GM23248 (cell line): Measurements from ENCODE around the gene ARHGAP23. TPM values are rescaled to one million over a fixed set of nuclear protein-coding genes. Genes with fewer than 3 reads are reported as not detected.

ENCODE experiments used
- DNase-seq: peaks from one replicate; pipeline ENCODE4 v3.0.0-alpha.2; 2015
- H2AFZ ChIP-seq: fragments of 200-600 bp; sonication (generic); 2 replicates; pipeline ENCODE4 v1.6.1; 2016; ENCODE audit warnings: antibody characterized with exemption
- H3F3A ChIP-seq: fragments of 200-600 bp; sonication (generic); 2 replicates; pipeline ENCODE4 v1.6.1; 2016; ENCODE audit warnings: mild to moderate bottlenecking, antibody characterized with exemption, mixed run types; ENCODE audit not compliant: insufficient read depth
- H3K27ac ChIP-seq: fragments of 200-600 bp; sonication (generic); 2 replicates; pipeline ENCODE4 v1.5.1; 2016; ENCODE audit warnings: mild to moderate bottlenecking
- H3K27me3 ChIP-seq: fragments of 200-600 bp; sonication (generic); replicated peaks from 2 replicates; pipeline ENCODE4 v1.6.1; 2016; ENCODE audit warnings: mild to moderate bottlenecking; ENCODE audit not compliant: insufficient read depth
- H3K36me3 ChIP-seq: fragments of 200-600 bp; sonication (generic); 2 replicates; pipeline ENCODE4 v1.6.1; 2016; ENCODE audit warnings: low read depth, mild to moderate bottlenecking
- H3K4me1 ChIP-seq: fragments of 200-600 bp; sonication (generic); 2 replicates; pipeline ENCODE4 v1.6.1; 2016; ENCODE audit warnings: mild to moderate bottlenecking; ENCODE audit not compliant: insufficient read depth
- H3K4me2 ChIP-seq: fragments of 200-600 bp; sonication (generic); one replicate; pipeline ENCODE4 v1.6.1; 2016; ENCODE audit warnings: mild to moderate bottlenecking; ENCODE audit not compliant: unreplicated experiment
- H3K4me3 ChIP-seq: fragments of 200-600 bp; sonication (generic); 2 replicates; pipeline ENCODE4 v1.5.1; 2016; ENCODE audit warnings: mild to moderate bottlenecking
- H3K79me2 ChIP-seq: fragments of 200-600 bp; sonication (generic); 2 replicates; pipeline ENCODE4 v1.6.1; 2016; ENCODE audit warnings: mild to moderate bottlenecking; ENCODE audit not compliant: insufficient read depth
- H3K9ac ChIP-seq: fragments of 200-600 bp; sonication (generic); 2 replicates; pipeline ENCODE4 v1.6.1; 2016; ENCODE audit warnings: mild to moderate bottlenecking
- H3K9me2 ChIP-seq: fragments of 200-600 bp; sonication (generic); 2 replicates; pipeline ENCODE4 v1.6.1; 2016; ENCODE audit warnings: mixed run types, mild to moderate bottlenecking, moderate library complexity; ENCODE audit not compliant: insufficient read depth
- H3K9me3 ChIP-seq: fragments of 200-600 bp; sonication (generic); one replicate; pipeline ENCODE4 v1.6.1; 2017; ENCODE audit warnings: low read depth
- H4K20me1 ChIP-seq: fragments of 200-600 bp; sonication (generic); 2 replicates; pipeline ENCODE4 v1.6.0; 2016; ENCODE audit not compliant: insufficient read depth
- EZH2 ChIP-seq: fragments of 200-600 bp; sonication (generic); IDR thresholded peaks from 2 replicates; pipeline ENCODE4 v1.6.1; 2018; ENCODE audit warnings: antibody characterized with exemption, mild to moderate bottlenecking; ENCODE audit not compliant: insufficient read depth, poor library complexity, severe bottlenecking
- EZH2phosphoT487 ChIP-seq: fragments of 200-600 bp; sonication (generic); IDR thresholded peaks from 2 replicates; pipeline ENCODE4 v1.6.1; 2018; ENCODE audit warnings: antibody characterized with exemption, moderate library complexity, mild to moderate bottlenecking, low read depth; ENCODE audit not compliant: insufficient read depth
- WGBS, 2 experiments: methylation state at CpG; one replicate each; pipeline ENCODE4 v1.1.6; 2015 to 2017; ENCODE audit warnings: low lambda C conversion rate in 2 of 2, low coverage in 1 of 2; ENCODE audit errors: missing lambda C conversion rate in 2 of 2; 5-methylcytosine and 5-hydroxymethylcytosine counted together
- in situ Hi-C: fragments of 300-500 bp; cut with MboI; formaldehyde crosslinking; loops from 2 replicates; pipeline ENCODE4 v1.15.0; 2020
- polyA plus RNA-seq: library from polyadenylated mRNA; unstranded; fragments of >200 nt; fragmentation: Nextera tagmentation; extraction: Ambion mirVana; gene quantifications from 2 replicates; pipeline ENCODE4 v1.2.1, GENCODE V29; 2016
- total RNA-seq: library from RNA; depleted of rRNA; stranded (reverse); fragments of >200 nt; shearing (Covaris generic); gene quantifications from 2 replicates; pipeline ENCODE4 v1.2.3, GENCODE V29; 2014

The ARHGAP23 gene
- total and polyA plus RNA-seq, 2 experiments from 2014 or later: 6.6 to 69.4 TPM

- Histone ChIP-seq H3K4me2 (peak overlapping the region; percentile 74), H3F3A (peaks cover 29% of the 10 kb centered on the region; the same call in 1 of the 2 replicates), H3K79me2 (peaks cover 74% of the 10 kb centered on the region), H3K9me2 (no peaks in the 10 kb centered on the region), H3K27ac (peak overlapping the region; percentile 49), H3K27me3 (no peaks in the 10 kb centered on the region), H3K4me3 (peak overlapping the region; percentile 84; the same call in 1 of the 2 replicates), H3K9me3 (no peaks in the 10 kb centered on the region), H4K20me1 (0 out of 2 replicates have a peak, but pooled peaks cover 6% of the 10 kb centered on the region), H3K36me3 (no peaks in the 10 kb centered on the region), H3K4me1 (peaks cover 25% of the 10 kb centered on the region), H3K9ac (peak overlapping the region; percentile 76; the same call in 1 of the 2 replicates), H2AFZ (no peak overlapping the region)
- no peak for DNase-seq
- in situ Hi-C loops: loop anchor here (10.0 kb wide), 1 partner anchor 54 kb away; no protein-coding TSS in a partner anchor
- TF ChIP-seq EZH2phosphoT487 (no peak), EZH2 (no peak)
- WGBS, 2 experiments: 27 to 38% methylated on average over 2 of the region's 2 CpGs
These were observed 2.6 kb downstream of the ARHGAP23 start for GRCh38 chr17:38430822-38431221.

DNA sequence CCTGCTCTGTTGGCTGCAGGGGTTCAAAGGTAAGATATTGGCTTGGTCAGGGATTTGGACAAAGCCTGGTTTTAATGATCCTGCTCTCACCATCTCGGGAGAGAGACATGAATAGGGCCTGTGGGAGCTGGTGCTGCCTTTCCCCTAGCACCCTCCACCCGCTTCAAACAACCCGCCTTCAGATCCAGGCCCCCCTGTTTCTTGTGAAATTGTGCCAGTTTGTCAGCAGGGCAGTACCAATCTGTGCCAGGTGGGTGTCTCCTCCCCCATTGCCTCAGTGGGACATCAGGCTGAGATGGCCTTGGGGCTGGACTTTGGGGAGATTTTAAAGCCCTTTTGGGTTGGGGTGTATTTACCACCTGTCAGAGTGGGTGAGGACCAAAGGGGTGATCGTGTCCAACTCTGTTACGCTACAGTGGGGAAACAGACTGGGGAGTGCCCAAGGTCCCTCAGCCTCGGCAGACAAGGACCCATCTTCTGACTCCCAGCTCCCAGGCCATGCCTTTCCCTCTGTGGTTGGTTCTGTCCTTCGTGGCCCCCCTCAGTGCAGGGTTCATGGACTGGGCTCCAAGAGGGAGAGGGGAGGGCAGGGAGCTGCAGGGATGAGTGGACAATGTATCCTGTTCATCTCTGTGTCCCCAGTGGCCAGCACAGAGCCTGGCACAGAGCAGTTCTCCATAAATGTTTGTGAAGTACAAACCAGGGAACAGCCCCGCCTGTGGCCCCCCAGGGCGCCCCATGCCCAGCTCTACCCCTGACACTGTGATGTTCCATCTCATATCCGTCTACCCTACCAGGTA lies 3.3 kb downstream of the ARHGAP23 start:
- WGBS, 2 experiments: 86 to 87% methylated on average over 10 of the region's 10 CpGs
- no peak overlapping the region for H3K9ac ChIP-seq
- peaks cover 78% of the 10 kb centered on the region for H3K79me2 ChIP-seq
- H4K20me1 ChIP-seq: 0 out of 2 replicates have a peak, but pooled peaks cover 6% of the 10 kb centered on the region
- DNase-seq: no peak
- H3K27ac ChIP-seq: no peak overlapping the region
- no peak overlapping the region for H2AFZ ChIP-seq
- no peak overlapping the region for H3K4me3 ChIP-seq
- peaks cover 25% of the 10 kb centered on the region for H3K4me1 ChIP-seq
- TF ChIP-seq EZH2phosphoT487: no peak
- no peak for TF ChIP-seq EZH2
- peaks cover 26% of the 10 kb centered on the region; the same call in 1 of the 2 replicates for H3F3A ChIP-seq
- H3K9me2 ChIP-seq: no peaks in the 10 kb centered on the region
- H3K4me2 ChIP-seq: no peak overlapping the region
- no peaks in the 10 kb centered on the region for H3K9me3 ChIP-seq
- H3K36me3 ChIP-seq: no peaks in the 10 kb centered on the region
- H3K27me3 ChIP-seq: no peaks in the 10 kb centered on the region
- in situ Hi-C loops: loop anchor here (10.0 kb wide), 1 partner anchor 53 kb away; no protein-coding TSS in a partner anchor

DNA sequence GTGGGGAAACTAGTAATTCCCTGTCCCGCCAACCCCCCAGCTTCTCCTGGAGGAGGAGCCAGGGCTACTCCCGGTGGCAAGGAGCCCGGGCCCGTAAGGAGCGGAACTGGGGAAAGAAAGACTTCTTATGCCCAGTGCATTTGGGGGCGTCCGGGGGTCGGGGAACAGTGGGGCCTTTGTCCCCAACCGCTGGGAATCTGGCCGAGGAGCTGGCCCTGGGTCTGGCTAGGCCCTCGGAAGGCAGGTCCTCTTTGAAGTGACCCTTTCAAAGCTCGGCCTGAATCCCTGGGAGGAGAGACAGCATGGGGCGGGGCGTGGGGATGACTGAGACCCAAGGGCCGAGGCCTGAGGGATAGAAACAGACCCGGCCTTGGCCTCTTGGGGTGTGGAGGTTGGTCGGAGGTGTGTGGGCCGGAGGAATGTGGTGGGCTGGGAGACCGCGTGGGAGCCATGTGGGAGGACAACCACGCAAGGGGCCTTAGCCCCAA lies 6.0 kb downstream of the ARHGAP23 start:
- DNase-seq: no peak
- Histone ChIP-seq H3K4me1 (peaks cover 18% of the 10 kb centered on the region), H3K9ac (no peak overlapping the region), H3K9me3 (no peaks in the 10 kb centered on the region), H3K4me2 (no peak overlapping the region), H3K27me3 (no peaks in the 10 kb centered on the region), H3K27ac (no peak overlapping the region), H4K20me1 (0 out of 2 replicates have a peak, but pooled peaks cover 6% of the 10 kb centered on the region), H3F3A (peaks cover 17% of the 10 kb centered on the region; the same call in 1 of the 2 replicates), H3K36me3 (no peaks in the 10 kb centered on the region), H3K9me2 (no peaks in the 10 kb centered on the region), H3K79me2 (peaks cover 88% of the 10 kb centered on the region), H3K4me3 (no peak overlapping the region), H2AFZ (no peak overlapping the region)
- in situ Hi-C loops: loop anchor here (10.0 kb wide), 1 partner anchor 51 kb away; no protein-coding TSS in a partner anchor
- WGBS, 2 experiments: 91 to 95% methylated on average over 12 to 21 of the region's 21 CpGs
- TF ChIP-seq EZH2 (no peak), EZH2phosphoT487 (no peak)

GRCh38 chr17:38435795-38436194 lies 7.5 kb downstream of the ARHGAP23 start:
- H3K36me3 ChIP-seq: no peaks in the 10 kb centered on the region

More at GRCh38 chr17:38435795-38436194, 7.5 kb downstream of the ARHGAP23 start:
- Histone ChIP-seq H3K9me2 (no peaks in the 10 kb centered on the region), H3K27ac (no peak overlapping the region), H3F3A (peaks cover 2% of the 10 kb centered on the region; the same call in 1 of the 2 replicates), H3K27me3 (no peaks in the 10 kb centered on the region), H3K4me3 (no peak overlapping the region), H3K9me3 (no peaks in the 10 kb centered on the region), H3K4me1 (peaks cover 2% of the 10 kb centered on the region), H2AFZ (no peak overlapping the region), H3K9ac (no peak overlapping the region), H4K20me1 (0 out of 2 replicates have a peak, but pooled peaks cover 3% of the 10 kb centered on the region), H3K79me2 (peaks cover 91% of the 10 kb centered on the region), H3K4me2 (no peak overlapping the region)
- TF ChIP-seq EZH2 (no peak), EZH2phosphoT487 (no peak)
- DNase-seq: no peak
- 71 to 76% methylated on average over 9 of the region's 9 CpGs for WGBS, 2 experiments
- in situ Hi-C loops: loop anchor here (10.0 kb wide), 1 partner anchor 49 kb away; no protein-coding TSS in a partner anchor
